Neural cell (in vitro differentiated cells): ENCODE measurements around the gene CRYBB3. TPM values are rescaled to one million over a fixed set of nuclear protein-coding genes. Genes with fewer than 3 reads are reported as not detected.

Source experiments
- H2AFZ ChIP-seq: fragments of 200-600, 300-800 bp; sonication (generic), shearing (Covaris generic); 2 replicates; pipeline ENCODE4 v1.6.0; 2014; ENCODE audit warnings: low read depth, mild to moderate bottlenecking, antibody characterized with exemption, low read length, moderate library complexity
- H3F3A ChIP-seq: fragments of 200-600 bp; shearing (Covaris generic); 2 replicates; pipeline ENCODE4 v1.6.1; 2016; ENCODE audit warnings: mild to moderate bottlenecking, moderate library complexity, mixed read lengths, antibody characterized with exemption, low read length; ENCODE audit not compliant: insufficient read depth, poor library complexity, severe bottlenecking
- H3K27ac ChIP-seq: fragments of 200-600, 300-800 bp; sonication (generic), shearing (Covaris generic); 2 replicates; pipeline ENCODE4 v1.5.1; 2014; ENCODE audit warnings: mild to moderate bottlenecking, low read length, moderate library complexity
- H3K27me3 ChIP-seq: fragments of 300-800, 200-600 bp; sonication (generic), shearing (Covaris generic); 2 replicates; pipeline ENCODE4 v1.6.0; 2014; ENCODE audit warnings: mild to moderate bottlenecking, low read depth, low read length, moderate library complexity; ENCODE audit not compliant: insufficient read depth
- H3K36me3 ChIP-seq: fragments of 300-800, 200-600 bp; sonication (generic), shearing (Covaris generic); 2 replicates; pipeline ENCODE4 v1.5.1; 2014; ENCODE audit warnings: mild to moderate bottlenecking, antibody characterized with exemption, low read length, moderate library complexity; ENCODE audit not compliant: insufficient read depth
- H3K4me2 ChIP-seq: fragments of 300-800, 200-600 bp; sonication (generic), shearing (Covaris generic); 2 replicates; pipeline ENCODE4 v1.6.0; 2014; ENCODE audit warnings: mild to moderate bottlenecking, low read length
- H3K4me3 ChIP-seq: fragments of 300-800, 200-600 bp; sonication (generic), shearing (Covaris generic); 2 replicates; pipeline ENCODE4 v1.5.1; 2014; ENCODE audit warnings: mild to moderate bottlenecking, low read length, moderate library complexity
- H3K79me2 ChIP-seq: fragments of 200-600 bp; shearing (Covaris generic); replicated peaks from 2 replicates; pipeline ENCODE4 v1.6.0; 2014; ENCODE audit warnings: mild to moderate bottlenecking, low read length, moderate library complexity; ENCODE audit not compliant: insufficient read depth
- H3K9ac ChIP-seq: fragments of 300-800, 200-600 bp; sonication (generic), shearing (Covaris generic); 2 replicates; pipeline ENCODE4 v1.6.1; 2016; ENCODE audit warnings: mild to moderate bottlenecking, low read length, mixed read lengths
- H3K9me2 ChIP-seq: fragments of 200-600 bp; shearing (Covaris generic); 2 replicates; pipeline ENCODE4 v1.6.1; 2016; ENCODE audit warnings: mild to moderate bottlenecking, low read length, mixed read lengths; ENCODE audit not compliant: insufficient read depth
- H3K9me3 ChIP-seq: fragments of 200-600, 300-800 bp; sonication (generic), shearing (Covaris generic); 2 replicates; pipeline ENCODE4 v1.6.1; 2016; ENCODE audit warnings: mild to moderate bottlenecking, mixed run types, low read length, moderate library complexity, mixed read lengths
- H4K20me1 ChIP-seq: fragments of 200-600 bp; shearing (Covaris generic); 2 replicates; pipeline ENCODE4 v1.6.1; 2016; ENCODE audit warnings: mild to moderate bottlenecking, mixed run types; ENCODE audit not compliant: insufficient read depth
- EP300 ChIP-seq: fragments of 450-650 bp; conservative IDR thresholded peaks from 2 replicates; pipeline ENCODE4 v1.6.1; 2014; ENCODE audit warnings: antibody characterized with exemption, mild to moderate bottlenecking, moderate library complexity; ENCODE audit not compliant: poor library complexity, severe bottlenecking
- EZH2 ChIP-seq: fragments of 200-600, 300-800 bp; shearing (Covaris generic), sonication (generic); IDR thresholded peaks from 2 replicates; pipeline ENCODE4 v1.6.1; 2014; ENCODE audit warnings: antibody characterized with exemption, low read length, borderline replicate concordance, mild to moderate bottlenecking; ENCODE audit not compliant: insufficient read depth, poor library complexity, severe bottlenecking
- MXI1 ChIP-seq: fragments of 450-650 bp; conservative IDR thresholded peaks from 2 replicates; pipeline ENCODE4 v1.6.1; 2014; ENCODE audit warnings: antibody characterized with exemption, mild to moderate bottlenecking; ENCODE audit not compliant: poor library complexity, severe bottlenecking
- POLR2AphosphoS5 ChIP-seq: IDR thresholded peaks from 2 replicates; pipeline ENCODE4 v1.6.1; 2012
- RAD21 ChIP-seq: fragments of 450-650 bp; conservative IDR thresholded peaks from 2 replicates; pipeline ENCODE4 v1.6.1; 2014; ENCODE audit warnings: antibody characterized with exemption, mild to moderate bottlenecking, moderate library complexity
- SMC3 ChIP-seq: fragments of 450-650 bp; conservative IDR thresholded peaks from 2 replicates; pipeline ENCODE4 v1.6.1; 2014; ENCODE audit warnings: antibody characterized with exemption, mild to moderate bottlenecking, moderate library complexity; ENCODE audit not compliant: poor library complexity
- TAF1 ChIP-seq: IDR thresholded peaks from 2 replicates; pipeline ENCODE4 v1.6.1; 2012; ENCODE audit warnings: low read depth
- polyA plus RNA-seq: library from polyadenylated mRNA; depleted of rRNA; stranded (reverse); fragments of >200 nt; gene quantifications from 2 replicates; pipeline ENCODE4 v1.2.3, GENCODE V29; 2014
- TF ChIP-seq, protein P1 (sequence below): fragments of 450-650 bp; IDR thresholded peaks from 2 replicates; pipeline ENCODE4 v1.5.1; 2014; ENCODE audit warnings: antibody characterized with exemption, mild to moderate bottlenecking, moderate library complexity; ENCODE audit not compliant: poor library complexity, severe bottlenecking
- TF ChIP-seq, protein P2 (sequence below): IDR thresholded peaks from 2 replicates; pipeline ENCODE4 v1.6.1; 2012; ENCODE audit warnings: borderline replicate concordance

Gene CRYBB3
- polyA plus RNA-seq, 1 donor from 2014 or later = not detected

DNA sequence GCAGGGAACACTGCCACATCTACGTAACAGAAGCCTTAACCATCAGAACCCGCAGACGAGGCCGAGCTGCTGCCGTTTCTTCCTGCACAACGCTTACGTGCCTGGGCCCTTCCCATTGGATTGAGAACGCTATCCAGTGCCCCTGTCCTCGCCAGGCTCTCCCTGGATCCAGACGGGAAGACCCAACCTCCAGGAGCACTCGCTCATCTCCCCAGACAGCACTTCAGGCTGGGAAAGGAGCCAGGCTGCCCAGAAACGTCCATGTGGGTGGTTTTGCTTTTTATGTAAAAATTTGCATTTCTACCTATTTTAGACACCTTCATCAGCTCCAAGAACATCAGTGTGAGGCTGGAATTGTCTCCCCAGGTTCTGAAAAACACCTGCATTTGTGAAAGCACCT, 7.3 kb upstream of the CRYBB3 start:
- Histone ChIP-seq H3K27me3 (no peaks in the 10 kb centered on the region), H3K79me2 (no peaks in the 10 kb centered on the region), H3F3A (no peaks in the 10 kb centered on the region), H3K36me3 (no peaks in the 10 kb centered on the region), H3K27ac (no peak overlapping the region), H3K9me3 (no peaks in the 10 kb centered on the region), H2AFZ (no peak overlapping the region), H4K20me1 (no peaks in the 10 kb centered on the region), H3K9me2 (no peaks in the 10 kb centered on the region), H3K9ac (no peak overlapping the region), H3K4me3 (no peak overlapping the region), H3K4me2 (no peak overlapping the region)
- TF ChIP-seq, protein P1, sequence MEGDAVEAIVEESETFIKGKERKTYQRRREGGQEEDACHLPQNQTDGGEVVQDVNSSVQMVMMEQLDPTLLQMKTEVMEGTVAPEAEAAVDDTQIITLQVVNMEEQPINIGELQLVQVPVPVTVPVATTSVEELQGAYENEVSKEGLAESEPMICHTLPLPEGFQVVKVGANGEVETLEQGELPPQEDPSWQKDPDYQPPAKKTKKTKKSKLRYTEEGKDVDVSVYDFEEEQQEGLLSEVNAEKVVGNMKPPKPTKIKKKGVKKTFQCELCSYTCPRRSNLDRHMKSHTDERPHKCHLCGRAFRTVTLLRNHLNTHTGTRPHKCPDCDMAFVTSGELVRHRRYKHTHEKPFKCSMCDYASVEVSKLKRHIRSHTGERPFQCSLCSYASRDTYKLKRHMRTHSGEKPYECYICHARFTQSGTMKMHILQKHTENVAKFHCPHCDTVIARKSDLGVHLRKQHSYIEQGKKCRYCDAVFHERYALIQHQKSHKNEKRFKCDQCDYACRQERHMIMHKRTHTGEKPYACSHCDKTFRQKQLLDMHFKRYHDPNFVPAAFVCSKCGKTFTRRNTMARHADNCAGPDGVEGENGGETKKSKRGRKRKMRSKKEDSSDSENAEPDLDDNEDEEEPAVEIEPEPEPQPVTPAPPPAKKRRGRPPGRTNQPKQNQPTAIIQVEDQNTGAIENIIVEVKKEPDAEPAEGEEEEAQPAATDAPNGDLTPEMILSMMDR = no peak
- no peak for TF ChIP-seq EP300
- no peak for TF ChIP-seq RAD21
- TF ChIP-seq EZH2 = no peak
- TF ChIP-seq TAF1 = no peak
- TF ChIP-seq SMC3 = no peak
- TF ChIP-seq MXI1 = no peak
- TF ChIP-seq POLR2AphosphoS5 = no peak
- TF ChIP-seq, protein P2, sequence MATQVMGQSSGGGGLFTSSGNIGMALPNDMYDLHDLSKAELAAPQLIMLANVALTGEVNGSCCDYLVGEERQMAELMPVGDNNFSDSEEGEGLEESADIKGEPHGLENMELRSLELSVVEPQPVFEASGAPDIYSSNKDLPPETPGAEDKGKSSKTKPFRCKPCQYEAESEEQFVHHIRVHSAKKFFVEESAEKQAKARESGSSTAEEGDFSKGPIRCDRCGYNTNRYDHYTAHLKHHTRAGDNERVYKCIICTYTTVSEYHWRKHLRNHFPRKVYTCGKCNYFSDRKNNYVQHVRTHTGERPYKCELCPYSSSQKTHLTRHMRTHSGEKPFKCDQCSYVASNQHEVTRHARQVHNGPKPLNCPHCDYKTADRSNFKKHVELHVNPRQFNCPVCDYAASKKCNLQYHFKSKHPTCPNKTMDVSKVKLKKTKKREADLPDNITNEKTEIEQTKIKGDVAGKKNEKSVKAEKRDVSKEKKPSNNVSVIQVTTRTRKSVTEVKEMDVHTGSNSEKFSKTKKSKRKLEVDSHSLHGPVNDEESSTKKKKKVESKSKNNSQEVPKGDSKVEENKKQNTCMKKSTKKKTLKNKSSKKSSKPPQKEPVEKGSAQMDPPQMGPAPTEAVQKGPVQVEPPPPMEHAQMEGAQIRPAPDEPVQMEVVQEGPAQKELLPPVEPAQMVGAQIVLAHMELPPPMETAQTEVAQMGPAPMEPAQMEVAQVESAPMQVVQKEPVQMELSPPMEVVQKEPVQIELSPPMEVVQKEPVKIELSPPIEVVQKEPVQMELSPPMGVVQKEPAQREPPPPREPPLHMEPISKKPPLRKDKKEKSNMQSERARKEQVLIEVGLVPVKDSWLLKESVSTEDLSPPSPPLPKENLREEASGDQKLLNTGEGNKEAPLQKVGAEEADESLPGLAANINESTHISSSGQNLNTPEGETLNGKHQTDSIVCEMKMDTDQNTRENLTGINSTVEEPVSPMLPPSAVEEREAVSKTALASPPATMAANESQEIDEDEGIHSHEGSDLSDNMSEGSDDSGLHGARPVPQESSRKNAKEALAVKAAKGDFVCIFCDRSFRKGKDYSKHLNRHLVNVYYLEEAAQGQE = no peak

DNA sequence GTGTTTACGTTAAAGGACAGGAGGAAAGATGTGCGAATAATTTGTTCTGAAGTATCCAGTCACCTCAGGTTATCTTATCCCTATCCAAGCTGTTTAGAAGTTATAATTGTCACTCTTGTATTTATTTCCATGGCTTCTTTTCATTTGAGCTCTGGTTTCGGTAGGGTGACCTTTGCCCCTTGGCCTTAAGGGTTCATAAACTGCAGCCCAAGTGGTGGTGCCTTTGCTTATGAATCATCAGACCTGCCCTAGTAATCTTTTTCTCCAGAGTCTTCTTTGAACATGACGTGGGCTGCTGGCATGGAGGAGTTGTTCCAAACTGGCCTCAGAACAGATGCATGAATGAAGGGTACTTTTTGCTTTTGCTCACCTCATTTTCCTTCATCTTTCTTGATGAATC, 6.5 kb upstream of the CRYBB3 start:
- H3K9ac ChIP-seq = no peak overlapping the region
- no peaks in the 10 kb centered on the region for H3K27me3 ChIP-seq
- H3K36me3 ChIP-seq = no peaks in the 10 kb centered on the region
- no peak overlapping the region for H3K4me3 ChIP-seq
- no peaks in the 10 kb centered on the region for H4K20me1 ChIP-seq
- TF ChIP-seq TAF1 = no peak
- no peak for TF ChIP-seq SMC3
- TF ChIP-seq POLR2AphosphoS5 = no peak
- no peak for TF ChIP-seq EP300
- no peak for TF ChIP-seq RAD21
- TF ChIP-seq EZH2 = no peak
- no peak for TF ChIP-seq MXI1
- TF ChIP-seq, protein P2 = no peak
- TF ChIP-seq, protein P1 = no peak
- H2AFZ ChIP-seq = no peak overlapping the region
- no peaks in the 10 kb centered on the region for H3F3A ChIP-seq
- no peak overlapping the region for H3K4me2 ChIP-seq
- H3K9me3 ChIP-seq = no peaks in the 10 kb centered on the region
- H3K79me2 ChIP-seq = no peaks in the 10 kb centered on the region
- H3K9me2 ChIP-seq = no peaks in the 10 kb centered on the region
- no peak overlapping the region for H3K27ac ChIP-seq
